Peyer's patch (tissue), 4 donors: ENCODE data around the gene CIB4. TPM values are rescaled to one million over a fixed set of nuclear protein-coding genes. Genes with fewer than 3 reads are reported as not detected.

Source experiments
- DNase-seq, 3 donors: peaks; one replicate each; pipeline ENCODE4 v3.0.0-alpha.2; 2017 to 2019
- H3K27ac ChIP-seq, 4 donors: fragments of 200-600 bp; sonication (generic); one replicate each; pipeline ENCODE4 v1.5.1; 2016 to 2019
- H3K27me3 ChIP-seq, 2 donors: fragments of 200-600 bp; sonication (generic); one replicate each; pipeline ENCODE4 v1.5.1; 2019
- H3K36me3 ChIP-seq, 3 donors: fragments of 200-600 bp; sonication (generic); one replicate each; pipeline ENCODE4 v1.5.1; 2016 to 2019
- H3K4me1 ChIP-seq, 4 donors: fragments of 200-600 bp; sonication (generic); one replicate each; pipeline ENCODE4 v1.5.1; 2016 to 2019
- H3K4me3 ChIP-seq, 4 donors: fragments of 200-600 bp; sonication (generic); 1 replicate in 3 of 4; 2 replicates in 1 of 4; pipeline ENCODE4 v1.5.1; 2016 to 2019; ENCODE audit warnings: mild to moderate bottlenecking in 1 of 4
- H3K9me3 ChIP-seq, 4 donors: fragments of 200-600 bp; sonication (generic); one replicate each; pipeline ENCODE4 v1.5.1; 2016 to 2019; ENCODE audit warnings: mild to moderate bottlenecking in 1 of 4
- CTCF ChIP-seq, 6 experiments: fragments of 450-650 bp in 4 of 6; fragments of 200-600 bp in 2 of 6; sonication (generic) in 1 of 6; IDR thresholded peaks; one replicate each; pipeline ENCODE4 v1.5.1; 2017 to 2019; ENCODE audit warnings: antibody characterized with exemption in 6 of 6, mild to moderate bottlenecking in 3 of 6, moderate library complexity in 1 of 6
- POLR2A ChIP-seq, 2 donors: fragments of 450-650 bp; IDR thresholded peaks; one replicate each; pipeline ENCODE4 v1.5.1; 2017; ENCODE audit warnings: antibody characterized with exemption in 2 of 2, mild to moderate bottlenecking in 2 of 2, moderate library complexity in 2 of 2
- total RNA-seq, 4 donors: library from RNA; depleted of rRNA; stranded (reverse); fragments of >200 nt; gene quantifications; one replicate each; pipeline ENCODE4 v1.1.0, GENCODE V29; 2016

Gene CIB4
- total RNA-seq, 4 donors from 2014 or later = not detected

- no peak overlapping the region for H3K27ac ChIP-seq
- no peak for DNase-seq
- H3K36me3 ChIP-seq = no peaks in the 10 kb centered on the region
- no peak overlapping the region for H3K4me3 ChIP-seq
- no peak for TF ChIP-seq CTCF (IDR thresholded peaks at IDR 0.05)
- no peak for TF ChIP-seq POLR2A (IDR thresholded peaks at IDR 0.05)
- no peaks in the 10 kb centered on the region for H3K9me3 ChIP-seq
- H3K4me1 ChIP-seq = no peaks in the 10 kb centered on the region
- no peaks in the 10 kb centered on the region for H3K27me3 ChIP-seq
These were observed 104.6 kb downstream of the CIB4 start for GRCh38 chr2:26536371-26537068.

DNA sequence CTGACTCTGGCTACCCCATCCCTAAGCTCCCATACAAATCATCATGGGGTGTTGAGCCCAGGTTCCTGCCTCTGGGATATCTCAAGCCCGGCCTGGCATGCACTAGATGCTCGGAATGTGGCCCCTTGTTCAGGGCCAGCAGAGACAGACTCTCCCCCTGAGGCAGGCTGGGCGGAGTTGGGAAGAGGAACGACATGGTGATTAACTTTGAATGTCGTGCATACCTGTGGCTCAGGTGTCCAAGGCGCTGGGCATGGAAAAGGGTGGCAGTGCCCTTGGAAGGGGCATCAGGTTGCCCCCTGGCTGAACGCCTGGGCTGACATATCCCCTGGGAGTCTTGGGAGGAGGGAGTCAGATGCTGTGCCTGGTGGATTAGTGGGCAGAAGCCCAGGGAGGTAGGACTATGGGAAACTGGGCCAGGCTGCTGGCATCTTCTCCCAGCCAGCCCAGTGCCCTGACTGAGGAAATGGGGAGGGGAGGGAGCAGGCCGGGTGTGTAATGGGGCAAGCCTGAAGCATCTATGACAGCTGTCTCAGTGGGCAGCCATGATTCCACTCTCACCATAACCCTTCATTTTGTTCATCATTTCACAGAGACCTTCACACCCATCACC is 105.4 kb downstream of the CIB4 start:
- TF ChIP-seq POLR2A (IDR thresholded peaks at IDR 0.05) = no peak
- no peak for TF ChIP-seq CTCF (IDR thresholded peaks at IDR 0.05)
- DNase-seq = no peak
- Histone ChIP-seq H3K36me3 (no peaks in the 10 kb centered on the region), H3K27ac (no peak overlapping the region), H3K4me1 (no peaks in the 10 kb centered on the region), H3K4me3 (no peak overlapping the region), H3K9me3 (no peaks in the 10 kb centered on the region), H3K27me3 (no peaks in the 10 kb centered on the region)

GRCh38 chr2:26534865-26535662 is 106.1 kb downstream of the CIB4 start:
- no peaks in the 10 kb centered on the region for H3K27me3 ChIP-seq
- no peak overlapping the region for H3K27ac ChIP-seq
- TF ChIP-seq POLR2A (IDR thresholded peaks at IDR 0.05) (no peak), CTCF (IDR thresholded peaks at IDR 0.05) (no peak)
- H3K9me3 ChIP-seq = no peaks in the 10 kb centered on the region
- no peak overlapping the region for H3K4me3 ChIP-seq
- peak in 1 of 3 donors; percentile 36 for DNase-seq
- no peaks in the 10 kb centered on the region for H3K36me3 ChIP-seq
- no peaks in the 10 kb centered on the region for H3K4me1 ChIP-seq

DNA sequence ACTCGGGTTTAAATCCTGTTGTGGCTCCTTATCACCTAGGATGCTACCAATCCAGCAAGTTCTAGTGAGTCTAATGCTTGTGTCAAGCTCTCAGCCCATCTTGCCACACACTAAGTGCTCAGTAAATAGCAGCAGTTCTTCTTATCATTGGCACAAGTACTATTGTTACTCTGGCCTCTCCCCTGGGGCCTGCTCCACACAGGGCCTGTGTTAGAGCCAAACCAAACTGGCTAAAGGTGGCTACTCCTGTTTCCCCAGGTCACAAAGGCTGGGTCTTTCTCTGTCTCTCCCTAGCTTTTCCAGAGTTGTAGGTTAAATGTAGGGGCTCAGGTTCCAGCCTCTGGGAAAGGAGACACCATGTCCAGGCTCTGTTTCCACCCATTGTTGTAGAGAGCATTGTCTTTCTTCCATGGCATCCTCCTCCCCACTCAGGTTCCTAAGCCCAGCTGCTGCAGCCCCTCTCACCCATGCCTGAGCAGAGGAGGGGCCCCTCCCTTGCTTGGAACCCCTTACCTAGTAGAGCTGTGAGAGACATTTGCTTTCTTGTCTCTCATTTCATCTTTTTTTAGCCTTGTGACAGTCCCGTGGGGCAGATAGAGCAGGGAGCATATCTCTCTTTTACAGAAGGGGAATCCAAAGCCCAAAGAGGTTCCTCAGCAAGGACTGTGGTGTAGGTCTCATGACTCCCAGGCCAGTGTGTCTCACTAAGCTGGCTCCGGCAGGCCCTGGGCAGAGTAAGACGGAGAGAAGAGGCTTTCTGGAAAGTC is 106.9 kb downstream of the CIB4 start:
- Histone ChIP-seq H3K9me3 (no peaks in the 10 kb centered on the region), H3K27me3 (no peaks in the 10 kb centered on the region), H3K4me3 (no peak overlapping the region), H3K4me1 (no peaks in the 10 kb centered on the region), H3K27ac (no peak overlapping the region), H3K36me3 (no peaks in the 10 kb centered on the region)
- TF ChIP-seq CTCF (IDR thresholded peaks at IDR 0.05) (no peak), POLR2A (IDR thresholded peaks at IDR 0.05) (no peak)
- DNase-seq = no peak

DNA sequence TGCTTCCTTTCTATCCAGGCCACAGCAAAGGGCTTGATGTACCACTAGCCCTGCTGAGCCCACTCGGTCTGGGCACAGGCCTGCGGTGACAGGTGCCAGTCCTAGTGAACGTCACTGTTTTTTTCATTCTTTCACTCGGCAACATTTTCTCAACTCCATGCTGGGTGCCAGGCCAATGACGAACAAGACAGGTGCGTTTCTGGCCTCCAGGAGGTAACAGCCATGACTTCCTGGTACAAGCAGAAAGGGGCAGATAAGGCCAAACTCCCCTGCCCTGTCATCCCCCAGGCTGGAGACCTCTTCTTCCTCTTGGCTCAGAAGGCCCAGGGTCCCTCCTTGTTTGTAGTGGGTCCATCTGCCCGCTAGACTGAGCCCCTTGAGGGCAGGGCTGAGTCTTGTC is 107.5 kb downstream of the CIB4 start:
- H3K36me3 ChIP-seq = no peaks in the 10 kb centered on the region
- no peaks in the 10 kb centered on the region for H3K4me1 ChIP-seq
- no peaks in the 10 kb centered on the region for H3K9me3 ChIP-seq
- DNase-seq = no peak
- TF ChIP-seq CTCF (IDR thresholded peaks at IDR 0.05) (no peak), POLR2A (IDR thresholded peaks at IDR 0.05) (no peak)
- no peak overlapping the region for H3K27ac ChIP-seq
- no peaks in the 10 kb centered on the region for H3K27me3 ChIP-seq
- no peak overlapping the region for H3K4me3 ChIP-seq
